Hematopoietic multipotent progenitor cell treated with erythropoietin and hydrocortisone succinate and interleukin-3 and kit ligand, for 6 days (in vitro differentiated cells): ENCODE data around the gene SLF2.
"Not testable (repeated sequence)": the region's sequence is repeated elsewhere in the genome, so short reads cannot be mapped to it uniquely, and the experiment has no call there.

ENCODE experiments used
- DNase-seq: peaks from one replicate; pipeline ENCODE4 v3.0.0-alpha.2; 2015

Gene SLF2

GRCh38 chr10:100963826-100964225 is 51.1 kb downstream of the SLF2 start:
- DNase-seq, result no peak

- no peak for DNase-seq
These were observed 53.1 kb downstream of the SLF2 start for GRCh38 chr10:100965820-100966219.

- DNase-seq, result no peak
These were observed 54.1 kb downstream of the SLF2 start for GRCh38 chr10:100966887-100967286.

- DNase-seq, result peak; percentile 35
These were observed 54.6 kb downstream of the SLF2 start for GRCh38 chr10:100967332-100967731.

GRCh38 chr10:100968062-100968736 is 55.4 kb downstream of the SLF2 start:
- no peak for DNase-seq

- DNase-seq, result no peak
These were observed 56.1 kb downstream of the SLF2 start for GRCh38 chr10:100968863-100969186.

GRCh38 chr10:100969187-100970075 is 56.7 kb downstream of the SLF2 start, which contains the start of gene SEMA4G:
TSS of gene SEMA4G (plus strand) at chr10:100969504. CDS start at chr10:100972913, 3,409 bp downstream.
- DNase-seq, result peak; percentile 71

GRCh38 chr10:100970076-100970913 is 57.5 kb downstream of the SLF2 start:
- DNase-seq, result peak; percentile 53

GRCh38 chr10:100970914-100971811 is 58.4 kb downstream of the SLF2 start:
- DNase-seq, result no peak

- no peak for DNase-seq
These were observed 59.5 kb downstream of the SLF2 start for GRCh38 chr10:100972115-100972903.

GRCh38 chr10:100972904-100973535 is 60.3 kb downstream of the SLF2 start:
- DNase-seq, result no peak

- not testable (repeated sequence) for DNase-seq
These were observed 62.6 kb downstream of the SLF2 start for GRCh38 chr10:100975397-100975796.

- no peak for DNase-seq
These were observed 64.1 kb downstream of the SLF2 start for GRCh38 chr10:100976906-100977305.

- no peak for DNase-seq
These were observed 64.7 kb downstream of the SLF2 start for GRCh38 chr10:100977436-100977835.

- DNase-seq, result no peak
These were observed 65.5 kb downstream of the SLF2 start for GRCh38 chr10:100978121-100978900.

- DNase-seq, result no peak
These were observed 66.1 kb downstream of the SLF2 start for GRCh38 chr10:100978901-100979195.

- no peak for DNase-seq
These were observed 67.1 kb downstream of the SLF2 start for GRCh38 chr10:100979791-100980272.

GRCh38 chr10:100980311-100980710 is 67.5 kb downstream of the SLF2 start:
- DNase-seq, result no peak

GRCh38 chr10:100980711-100981110 is 67.9 kb downstream of the SLF2 start:
- no peak for DNase-seq

GRCh38 chr10:100981178-100981772 is 68.5 kb downstream of the SLF2 start:
- DNase-seq, result no peak
